H9 (cell line): Measurements from ENCODE around the gene POLK. TPM values are rescaled to one million over a fixed set of nuclear protein-coding genes. Genes with fewer than 3 reads are reported as not detected.

Experiments used
- DNase-seq: peaks from one replicate; pipeline ENCODE4 v3.0.0-alpha.2; 2017
- H2AFZ ChIP-seq: one replicate; pipeline ENCODE4 v1.6.1; 2013; ENCODE audit warnings: mild to moderate bottlenecking, low read length, control low read depth, moderate library complexity
- H2AK5ac ChIP-seq: 2 replicates; pipeline ENCODE4 v1.6.1; 2013; ENCODE audit warnings: low read length, control low read depth, mixed read lengths; ENCODE audit not compliant: insufficient read length
- H2BK120ac ChIP-seq: one replicate; pipeline ENCODE4 v1.6.1; 2013; ENCODE audit warnings: low read depth, mild to moderate bottlenecking, low read length, control low read depth, inconsistent platforms; ENCODE audit not compliant: poor library complexity, severe bottlenecking
- H2BK12ac ChIP-seq: 2 replicates; pipeline ENCODE4 v1.6.1; 2013; ENCODE audit warnings: low read length, control low read depth, mixed read lengths, low read depth; ENCODE audit not compliant: insufficient read length
- H2BK15ac ChIP-seq: 2 replicates; pipeline ENCODE4 v1.6.1; 2013; ENCODE audit warnings: low read depth, low read length, control low read depth
- H2BK20ac ChIP-seq: one replicate; pipeline ENCODE4 v1.6.1; 2013; ENCODE audit warnings: low read depth, mild to moderate bottlenecking, low read length, control low read depth, inconsistent platforms; ENCODE audit not compliant: poor library complexity, severe bottlenecking
- H2BK5ac ChIP-seq: 2 replicates; pipeline ENCODE4 v1.6.1; 2013; ENCODE audit warnings: low read length, control low read depth, mixed read lengths; ENCODE audit not compliant: insufficient read length
- H3K14ac ChIP-seq: 2 replicates; pipeline ENCODE4 v1.6.1; 2013; ENCODE audit warnings: low read length, control low read depth; ENCODE audit not compliant: insufficient read depth
- H3K18ac ChIP-seq: 2 replicates; pipeline ENCODE4 v1.6.1; 2013; ENCODE audit warnings: low read depth, mild to moderate bottlenecking, mixed read lengths, low read length, control low read depth; ENCODE audit not compliant: insufficient read length
- H3K23ac ChIP-seq: 2 replicates; pipeline ENCODE4 v1.6.1; 2013; ENCODE audit warnings: low read length, control low read depth, mixed read lengths, low read depth; ENCODE audit not compliant: insufficient read length
- H3K23me2 ChIP-seq: 2 replicates; pipeline ENCODE4 v1.6.1; 2013; ENCODE audit warnings: low read depth, mild to moderate bottlenecking, mixed read lengths, low read length, control low read depth; ENCODE audit not compliant: insufficient read length, poor library complexity, severe bottlenecking
- H3K27ac ChIP-seq: 2 replicates; pipeline ENCODE4 v1.5.1; 2013; ENCODE audit warnings: low read length, control low read depth, mixed read lengths, low read depth; ENCODE audit not compliant: insufficient read length
- H3K27me3 ChIP-seq: 2 replicates; pipeline ENCODE4 v1.6.1; 2013; ENCODE audit warnings: low read length, control low read depth, inconsistent platforms; ENCODE audit not compliant: insufficient read depth
- H3K4ac ChIP-seq: 2 replicates; pipeline ENCODE4 v1.6.1; 2013; ENCODE audit warnings: low read depth, mild to moderate bottlenecking, control low read depth, inconsistent platforms, low read length, moderate library complexity
- H3K4me1 ChIP-seq: 2 replicates; pipeline ENCODE4 v1.6.1; 2013; ENCODE audit warnings: low read length, control low read depth, inconsistent platforms; ENCODE audit not compliant: insufficient read depth
- H3K4me2 ChIP-seq: 2 replicates; pipeline ENCODE4 v1.6.1; 2013; ENCODE audit warnings: low read length, control low read depth, mixed read lengths; ENCODE audit not compliant: insufficient read length, insufficient read depth
- H3K56ac ChIP-seq: 2 replicates; pipeline ENCODE4 v1.6.1; 2013; ENCODE audit warnings: low read depth, mild to moderate bottlenecking, mixed read lengths, low read length, control low read depth; ENCODE audit not compliant: insufficient read length
- H3K79me1 ChIP-seq: 2 replicates; pipeline ENCODE4 v1.6.1; 2013; ENCODE audit warnings: low read depth, mild to moderate bottlenecking, moderate library complexity, low read length, control low read depth, inconsistent platforms; ENCODE audit not compliant: insufficient read depth, poor library complexity, severe bottlenecking
- H3K79me2 ChIP-seq: 2 replicates; pipeline ENCODE4 v1.6.1; 2013; ENCODE audit warnings: low read length, control low read depth, inconsistent platforms; ENCODE audit not compliant: insufficient read depth
- H3K9ac ChIP-seq: 2 replicates; pipeline ENCODE4 v1.6.1; 2013; ENCODE audit warnings: low read length, control low read depth, mixed read lengths; ENCODE audit not compliant: insufficient read length; ENCODE audit errors: extremely low read depth
- H3K9me3 ChIP-seq: one replicate; pipeline ENCODE4 v1.6.1; 2013; ENCODE audit warnings: low read depth, low read length, inconsistent platforms; ENCODE audit not compliant: control insufficient read depth
- H3T11ph ChIP-seq: one replicate; pipeline ENCODE4 v1.6.1; 2013; ENCODE audit warnings: mild to moderate bottlenecking, low read length, control low read depth, inconsistent platforms
- H4K20me1 ChIP-seq: one replicate; pipeline ENCODE4 v1.6.1; 2013; ENCODE audit not compliant: control insufficient read depth, insufficient read length, insufficient read depth
- H4K5ac ChIP-seq: 2 replicates; pipeline ENCODE4 v1.6.1; 2013; ENCODE audit warnings: low read depth, mild to moderate bottlenecking, mixed read lengths, low read length, control low read depth; ENCODE audit not compliant: insufficient read length
- H4K8ac ChIP-seq: replicated peaks from 2 replicates; pipeline ENCODE4 v1.6.1; 2013; ENCODE audit warnings: low read length, control low read depth, mixed read lengths, low read depth; ENCODE audit not compliant: insufficient read length
- H4K91ac ChIP-seq: 2 replicates; pipeline ENCODE4 v1.6.1; 2013; ENCODE audit warnings: low read depth, mild to moderate bottlenecking, moderate library complexity, mixed read lengths, low read length, control low read depth; ENCODE audit not compliant: insufficient read length
- H3K27ac Mint-ChIP-seq, 3 experiments: 2 replicates in 2 of 3; 3 replicates in 1 of 3; pipeline ENCODE4 v1.8.0; 2020 to 2021; ENCODE audit warnings: mixed read lengths in 3 of 3, mild to moderate bottlenecking in 1 of 3, moderate library complexity in 1 of 3
- H3K27me3 Mint-ChIP-seq: 2 replicates; pipeline ENCODE4 v1.8.0; 2021; ENCODE audit warnings: low read depth, mild to moderate bottlenecking, moderate library complexity, mixed read lengths
- H3K36me3 Mint-ChIP-seq, 3 experiments: 2 replicates in 2 of 3; 3 replicates in 1 of 3; pipeline ENCODE4 v1.8.0; 2020 to 2021; ENCODE audit warnings: low read depth in 3 of 3, mixed read lengths in 3 of 3; ENCODE audit not compliant: insufficient read depth in 1 of 3
- H3K4me1 Mint-ChIP-seq, 2 experiments: 2 replicates each; pipeline ENCODE4 v1.8.0; 2020; ENCODE audit warnings: mixed read lengths in 2 of 2
- H3K4me3 Mint-ChIP-seq, 2 experiments: 2 replicates in 1 of 2; 3 replicates in 1 of 2; pipeline ENCODE4 v1.8.0; 2020 to 2021; ENCODE audit warnings: mild to moderate bottlenecking in 2 of 2, mixed read lengths in 2 of 2, moderate library complexity in 1 of 2
- H3K9me3 Mint-ChIP-seq, 2 experiments: 2 replicates in 1 of 2; 3 replicates in 1 of 2; pipeline ENCODE4 v1.8.0; 2020; ENCODE audit warnings: mild to moderate bottlenecking in 2 of 2, mixed read lengths in 2 of 2, moderate library complexity in 1 of 2
- CTCF ChIP-seq: fragments of 200-600 bp; sonication (generic); conservative IDR thresholded peaks from 3 replicates; pipeline ENCODE4 v1.8.0; 2021; ENCODE audit warnings: antibody characterized with exemption, mild to moderate bottlenecking
- WGBS: extraction: QIAGEN DNeasy Blood & Tissue Kit; methylation state at CpG from one replicate; pipeline ENCODE4 v1.1.7; 2013; ENCODE audit warnings: missing lambda C conversion rate, low lambda C conversion rate, mixed read lengths; ENCODE audit not compliant: insufficient read length; ENCODE audit errors: extremely low coverage; 5-methylcytosine and 5-hydroxymethylcytosine counted together
- total RNA-seq: library from RNA; stranded (reverse); gene quantifications from 2 replicates; pipeline ENCODE4 v1.2.1, GENCODE V29; 2021

POLK gene
- total RNA-seq, 1 experiment from 2014 or later, result 7.6 TPM

GRCh38 chr5:75637949-75638348 lies 126.3 kb downstream of the POLK start:
- Histone ChIP-seq H3K79me1 (no peaks in the 10 kb centered on the region), H3K9ac (no peak overlapping the region), H4K91ac (no peak overlapping the region), H3K79me2 (no peaks in the 10 kb centered on the region), H2BK5ac (no peak overlapping the region), H3K4me1 (no peaks in the 10 kb centered on the region), H3K4me2 (no peak overlapping the region), H2BK120ac (no peak overlapping the region), H2BK15ac (no peak overlapping the region), H2BK20ac (no peak overlapping the region), H3K27ac (no peak overlapping the region), H3K18ac (no peak overlapping the region), H2AFZ (no peak overlapping the region), H3K4ac (no peak overlapping the region), H3K27me3 (peaks cover 2% of the 10 kb centered on the region; the same call in 1 of the 2 replicates), H3K23me2 (no peaks in the 10 kb centered on the region), H2BK12ac (no peak overlapping the region), H3K23ac (no peak overlapping the region), H3K9me3 (no peaks in the 10 kb centered on the region), H3T11ph (no peak overlapping the region), H4K20me1 (no peaks in the 10 kb centered on the region), H3K56ac (no peak overlapping the region), H4K8ac (no peak overlapping the region), H2AK5ac (no peak overlapping the region), H3K14ac (no peak overlapping the region), H4K5ac (no peak overlapping the region)
- H3K4me1 Mint-ChIP-seq, result peaks cover 5 to 7% of the 10 kb centered on the region in 2 experiments; a peak in 3 of 4 replicates
- no peak for DNase-seq
- peaks cover 0 to 2% of the 10 kb centered on the region in 2 experiments; a peak in 2 of 5 replicates for H3K9me3 Mint-ChIP-seq
- no peaks in the 10 kb centered on the region; the same call in 1 of the 2 replicates for H3K27me3 Mint-ChIP-seq
- no peak overlapping the region for H3K4me3 Mint-ChIP-seq
- no peak for TF ChIP-seq CTCF
- no peaks in the 10 kb centered on the region for H3K36me3 Mint-ChIP-seq
- no CpG with 5 or more reads among the region's 1 CpG for WGBS
- no peak overlapping the region for H3K27ac Mint-ChIP-seq
